Left lung (tissue), 10 donors: Measurements from ENCODE around the gene PECR. TPM values are rescaled to one million over a fixed set of nuclear protein-coding genes. Genes with fewer than 3 reads are reported as not detected.

Source experiments
- ATAC-seq: fragments of 200-7000 bp; cut with Tn5 transposase; one replicate; pipeline ENCODE4 v1.9.1; 2020; ENCODE audit warnings: moderate library complexity
- DNase-seq, 4 donors: peaks; one replicate each; pipeline ENCODE4 v3.0.0-alpha.2; 2013 to 2020
- H3K27ac ChIP-seq, 2 donors: fragments of 200-600 bp; sonication (generic) in 1 of 2; one replicate each; pipeline versions ENCODE4 v1.5.0 to v1.8.0; 2020 to 2021
- H3K27me3 ChIP-seq, 2 donors: fragments of 200-600 bp; sonication (generic) in 1 of 2; one replicate each; pipeline versions ENCODE4 v1.5.0 to v1.8.0; 2020 to 2021
- H3K36me3 ChIP-seq, 2 donors: fragments of 200-600 bp; sonication (generic) in 1 of 2; one replicate each; pipeline versions ENCODE4 v1.5.0 to v1.8.0; 2020 to 2021
- H3K4me1 ChIP-seq, 2 donors: fragments of 200-600 bp; one replicate each; pipeline ENCODE4 v1.8.0; 2021
- H3K4me3 ChIP-seq, 2 donors: fragments of 200-600 bp; sonication (generic) in 1 of 2; one replicate each; pipeline versions ENCODE4 v1.5.0 to v1.8.0; 2020 to 2021; ENCODE audit warnings: mild to moderate bottlenecking in 1 of 2
- H3K9me3 ChIP-seq, 2 donors: fragments of 200-600 bp; sonication (generic) in 1 of 2; one replicate each; pipeline versions ENCODE4 v1.5.0 to v1.8.0; 2020 to 2021
- CTCF ChIP-seq, 2 donors: fragments of 200-600 bp; sonication (generic) in 1 of 2; IDR thresholded peaks; one replicate each; pipeline versions ENCODE4 v1.5.0 to v1.8.0; 2021; ENCODE audit warnings: antibody characterized with exemption in 2 of 2
- intact Hi-C, 2 donors: fragments of 100-400 bp; cut with DNase I; formaldehyde crosslinking; loops; one replicate each; pipeline versions ENCODE4 v1.11.2 to v1.14.2; 2022
- polyA plus RNA-seq, 6 donors: library from polyadenylated mRNA; unstranded; fragments of 120-200 nt; gene quantifications; one replicate each; pipeline ENCODE4 v1.2.1, GENCODE V29; 2013; ENCODE audit not compliant: insufficient read length in 6 of 6
- total RNA-seq, 2 donors: library from RNA; stranded (reverse); fragmentation: NEBNext Ultra II Directional; extraction: Animal tissue kit (Norgen Biotek cat#: 25700); gene quantifications; one replicate each; pipeline ENCODE4 v1.2.1, GENCODE V29; 2021
- donor health status: DM: no; HTN: yes; CAD: no.
- donor health status: DM: no; HTN: no; CAD: no.

PECR gene
- total and polyA plus RNA-seq, 8 donors, result 9.8 to 17.3 (median 11.6) TPM

GRCh38 chr2:216033403-216033802, 48.2 kb downstream of the PECR start:
- DNase-seq, result no peak
- intact Hi-C loops, result no loop called here
- Histone ChIP-seq H3K9me3 (no peaks in the 10 kb centered on the region), H3K27me3 (no peaks in the 10 kb centered on the region), H3K36me3 (peaks cover 0 to 25% of the 10 kb centered on the region in 2 donors), H3K4me3 (no peak overlapping the region), H3K4me1 (peaks cover 0 to 5% of the 10 kb centered on the region in 2 donors), H3K27ac (no peak overlapping the region)
- TF ChIP-seq CTCF (IDR thresholded peaks at IDR 0.05), result no peak
- no peak for ATAC-seq

- intact Hi-C loops, result no loop called here
- ATAC-seq (no peak), DNase-seq (no peak)
- peaks cover 0 to 5% of the 10 kb centered on the region in 2 donors for H3K4me1 ChIP-seq
- H3K9me3 ChIP-seq, result no peaks in the 10 kb centered on the region
- no peak overlapping the region for H3K27ac ChIP-seq
- H3K27me3 ChIP-seq, result no peaks in the 10 kb centered on the region
- no peak for TF ChIP-seq CTCF (IDR thresholded peaks at IDR 0.05)
- no peak overlapping the region for H3K4me3 ChIP-seq
- peaks cover 0 to 25% of the 10 kb centered on the region in 2 donors for H3K36me3 ChIP-seq
Measured at GRCh38 chr2:216031960-216032689, 49.5 kb downstream of the PECR start.

- intact Hi-C loops, result no loop called here
- peaks cover 0 to 5% of the 10 kb centered on the region in 2 donors for H3K4me1 ChIP-seq
Measured at GRCh38 chr2:216030216-216030615, 51.4 kb downstream of the PECR start.

GRCh38 chr2:216029416-216030129, 52.0 kb downstream of the PECR start:
- no peak overlapping the region for H3K27ac ChIP-seq
- intact Hi-C loops, result no loop called here
- H3K27me3 ChIP-seq, result no peaks in the 10 kb centered on the region
- ATAC-seq, result no peak
- DNase-seq, result no peak
- peaks cover 0 to 5% of the 10 kb centered on the region in 2 donors for H3K4me1 ChIP-seq
- peaks cover 0 to 11% of the 10 kb centered on the region in 2 donors for H3K36me3 ChIP-seq
- no peak for TF ChIP-seq CTCF (IDR thresholded peaks at IDR 0.05)
- no peak overlapping the region for H3K4me3 ChIP-seq
- H3K9me3 ChIP-seq, result no peaks in the 10 kb centered on the region

More at GRCh38 chr2:216030216-216030615, 51.4 kb downstream of the PECR start:
- Histone ChIP-seq H3K27me3 (no peaks in the 10 kb centered on the region), H3K36me3 (peaks cover 0 to 17% of the 10 kb centered on the region in 2 donors), H3K4me3 (no peak overlapping the region), H3K9me3 (no peaks in the 10 kb centered on the region), H3K27ac (no peak overlapping the region)
- no peak for TF ChIP-seq CTCF (IDR thresholded peaks at IDR 0.05)
- no peak for DNase-seq
- no peak for ATAC-seq

GRCh38 chr2:216024779-216025336, 56.8 kb downstream of the PECR start:
- Histone ChIP-seq H3K27ac (no peak overlapping the region), H3K4me3 (no peak overlapping the region), H3K36me3 (peaks cover 0 to 9% of the 10 kb centered on the region in 2 donors), H3K9me3 (no peaks in the 10 kb centered on the region), H3K27me3 (no peaks in the 10 kb centered on the region), H3K4me1 (no peaks in the 10 kb centered on the region)
- ATAC-seq (no peak), DNase-seq (no peak)
- TF ChIP-seq CTCF (IDR thresholded peaks at IDR 0.05), result no peak
- intact Hi-C loops, result no loop called here
